ENCODE measurements around the gene SAMD11.

The SAMD11 gene

DNA sequence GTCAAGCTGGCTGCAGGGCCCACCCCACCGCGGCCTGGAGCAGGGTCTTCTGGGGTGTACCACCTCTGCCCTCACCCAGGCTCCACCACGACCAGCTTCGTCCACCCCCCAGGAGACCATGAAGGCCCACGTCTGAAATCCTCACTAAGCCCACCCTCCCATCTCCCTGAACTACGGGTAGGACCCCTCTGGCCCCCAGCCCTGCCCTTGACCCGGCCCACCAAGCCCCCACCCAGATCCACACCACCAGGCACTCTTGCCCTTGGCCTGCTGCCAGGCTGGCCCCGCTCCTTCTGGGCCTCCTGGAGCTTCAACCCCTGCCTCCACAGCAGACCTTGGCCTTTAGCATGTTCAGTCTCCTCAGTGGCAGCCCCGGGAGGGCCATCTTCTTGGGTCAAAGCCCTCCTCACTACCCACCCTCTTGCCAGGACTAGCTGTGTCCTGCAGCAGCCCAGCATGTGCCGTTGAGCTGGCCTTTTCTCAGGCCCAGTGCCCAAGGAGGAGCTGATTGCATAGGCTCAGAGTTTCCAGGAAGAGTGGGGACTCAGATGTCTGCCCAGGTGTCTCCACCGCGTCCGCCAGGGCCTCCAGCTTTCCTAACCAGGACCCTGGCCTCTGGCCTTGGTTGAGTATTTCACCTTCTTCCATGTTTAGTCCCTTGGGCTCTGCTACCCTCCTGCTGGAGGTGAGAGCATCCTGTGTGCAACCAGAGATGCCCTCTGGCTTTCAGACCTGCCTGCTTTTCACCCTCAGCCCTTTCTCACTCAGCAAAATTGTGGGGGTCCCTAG, 17.7 kb upstream of the SAMD11 start:
- no peak for DNase-seq

DNA sequence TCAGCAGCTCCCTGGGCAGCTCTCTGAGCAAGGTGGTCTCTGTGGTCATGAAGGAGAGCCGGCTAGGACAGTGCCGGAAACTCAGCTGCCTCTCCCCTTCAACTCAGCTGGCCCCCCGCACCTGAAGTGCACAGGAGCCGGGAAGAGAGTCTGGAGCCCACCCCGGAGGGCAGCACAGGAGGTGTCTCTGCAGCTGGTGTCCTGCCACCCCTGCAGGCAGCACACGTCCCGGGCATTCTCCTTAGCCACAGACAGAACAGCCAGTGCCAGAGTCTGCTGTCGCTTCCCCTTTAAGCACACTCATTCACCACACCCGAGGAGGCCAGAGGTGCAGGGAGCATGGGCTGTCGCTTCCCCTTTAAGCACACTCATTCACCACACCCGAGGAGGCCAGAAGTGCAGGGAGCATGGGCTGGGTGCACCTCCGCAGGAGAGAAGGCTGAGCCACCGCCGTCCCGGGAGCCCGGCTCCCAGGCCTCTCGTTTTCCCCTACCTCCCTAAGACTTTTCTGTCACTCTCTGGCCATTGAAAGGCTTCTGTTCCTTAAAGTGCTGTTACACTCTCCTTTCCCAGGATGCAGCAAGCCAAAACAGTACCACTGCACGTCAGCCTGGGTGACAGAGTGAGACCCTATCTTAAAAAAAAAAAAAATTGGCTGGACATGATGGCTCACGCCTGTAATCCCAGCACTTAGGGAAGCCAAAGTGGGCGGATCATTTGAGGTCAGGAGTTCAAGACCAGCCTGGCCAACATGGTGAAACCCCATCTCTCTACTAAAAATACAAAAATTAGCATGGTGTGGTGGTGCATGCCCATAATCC, 16.9 kb upstream of the SAMD11 start:
- peak; percentile 70 for DNase-seq

DNA sequence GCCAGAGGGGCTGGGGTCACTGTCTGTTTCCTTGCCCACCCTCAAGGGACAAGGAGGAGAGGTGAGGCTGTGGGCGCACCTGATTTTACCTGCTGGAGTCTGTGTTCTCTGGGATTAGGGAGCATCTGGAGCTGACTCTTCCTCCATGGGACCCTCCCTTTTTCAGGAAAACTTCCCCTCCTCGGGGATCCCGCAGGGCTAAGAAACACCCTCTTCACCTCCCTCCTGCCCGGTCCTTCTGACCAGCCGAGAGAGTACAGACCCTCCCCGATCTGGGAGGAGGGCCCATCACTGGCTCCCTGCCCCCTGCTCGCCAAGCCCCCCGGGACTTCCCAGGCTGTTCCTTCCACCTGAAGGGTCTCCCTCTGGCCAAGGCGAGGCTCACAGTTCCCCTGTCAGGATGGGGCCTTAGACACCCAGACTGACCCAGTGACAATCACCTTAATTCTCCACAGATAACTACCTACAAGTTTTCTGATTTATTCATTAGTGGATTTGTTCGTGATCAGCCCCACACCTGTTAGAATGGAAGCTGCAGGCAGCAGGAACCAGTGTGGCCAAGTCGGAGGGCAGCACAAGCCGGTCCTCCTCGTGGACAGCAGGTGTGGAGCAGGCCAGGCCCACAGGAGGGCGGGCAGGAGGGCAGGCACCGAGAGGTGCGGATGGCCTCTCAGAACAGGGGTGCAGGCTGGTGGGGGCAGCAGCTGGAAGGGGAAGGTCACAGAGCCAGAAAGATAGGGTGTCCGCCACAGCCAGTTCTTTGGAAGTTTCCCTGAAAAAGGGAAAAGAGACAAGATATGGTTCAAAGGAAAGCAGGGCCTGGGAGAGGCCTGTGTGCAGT, 15.9 kb upstream of the SAMD11 start:
- DNase-seq, result no peak

DNA sequence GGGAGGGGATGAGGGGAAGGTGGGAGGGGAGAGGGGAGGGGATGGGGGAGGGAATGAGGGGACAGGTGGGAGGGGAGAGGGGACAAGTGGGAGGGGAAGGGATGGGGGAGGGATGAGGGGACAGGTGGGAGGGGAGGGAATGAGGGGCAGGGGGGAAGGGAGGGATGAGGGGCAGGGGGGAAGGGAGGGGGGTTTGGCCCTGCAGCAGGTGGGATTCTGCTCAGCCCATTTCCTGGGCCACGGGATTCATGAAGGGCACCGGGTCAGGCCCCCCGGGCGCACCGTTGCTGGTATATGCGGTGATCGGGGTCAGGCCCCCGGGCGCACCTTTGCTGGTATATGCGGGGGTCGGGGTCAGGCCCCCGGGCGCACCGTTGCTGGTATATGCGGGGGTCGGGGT, 15.1 kb upstream of the SAMD11 start:
- DNase-seq, result no peak

DNA sequence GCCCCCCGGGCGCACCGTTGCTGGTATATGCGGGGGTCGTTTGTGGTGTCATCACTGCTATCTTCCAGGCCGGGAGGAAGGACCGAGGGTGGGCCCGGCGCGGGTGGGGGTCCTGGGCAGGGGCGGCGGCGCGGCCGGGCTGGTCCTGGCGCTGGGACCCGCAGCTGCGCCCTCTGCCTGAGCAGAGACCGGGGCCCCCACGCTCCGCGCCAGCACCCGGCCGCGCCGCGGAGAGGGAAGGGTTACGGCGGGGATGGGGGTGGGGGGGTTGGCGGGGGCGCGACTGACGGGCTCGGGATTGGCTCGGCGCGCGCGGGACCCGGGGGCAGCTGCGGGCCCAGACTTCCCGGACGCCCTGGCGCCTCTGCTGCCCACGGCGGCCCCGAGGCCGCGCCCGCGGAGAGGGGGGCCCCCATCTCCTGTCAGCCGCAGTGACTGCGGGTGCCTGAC, 13.8 kb upstream of the SAMD11 start:
- DNase-seq, result no peak

- no peak for DNase-seq
These were observed 13.3 kb upstream of the SAMD11 start for GRCh38 chr1:910311-910880.

GRCh38 chr1:910881-911721, 12.6 kb upstream of the SAMD11 start:
- DNase-seq, result peak; percentile 58

DNA sequence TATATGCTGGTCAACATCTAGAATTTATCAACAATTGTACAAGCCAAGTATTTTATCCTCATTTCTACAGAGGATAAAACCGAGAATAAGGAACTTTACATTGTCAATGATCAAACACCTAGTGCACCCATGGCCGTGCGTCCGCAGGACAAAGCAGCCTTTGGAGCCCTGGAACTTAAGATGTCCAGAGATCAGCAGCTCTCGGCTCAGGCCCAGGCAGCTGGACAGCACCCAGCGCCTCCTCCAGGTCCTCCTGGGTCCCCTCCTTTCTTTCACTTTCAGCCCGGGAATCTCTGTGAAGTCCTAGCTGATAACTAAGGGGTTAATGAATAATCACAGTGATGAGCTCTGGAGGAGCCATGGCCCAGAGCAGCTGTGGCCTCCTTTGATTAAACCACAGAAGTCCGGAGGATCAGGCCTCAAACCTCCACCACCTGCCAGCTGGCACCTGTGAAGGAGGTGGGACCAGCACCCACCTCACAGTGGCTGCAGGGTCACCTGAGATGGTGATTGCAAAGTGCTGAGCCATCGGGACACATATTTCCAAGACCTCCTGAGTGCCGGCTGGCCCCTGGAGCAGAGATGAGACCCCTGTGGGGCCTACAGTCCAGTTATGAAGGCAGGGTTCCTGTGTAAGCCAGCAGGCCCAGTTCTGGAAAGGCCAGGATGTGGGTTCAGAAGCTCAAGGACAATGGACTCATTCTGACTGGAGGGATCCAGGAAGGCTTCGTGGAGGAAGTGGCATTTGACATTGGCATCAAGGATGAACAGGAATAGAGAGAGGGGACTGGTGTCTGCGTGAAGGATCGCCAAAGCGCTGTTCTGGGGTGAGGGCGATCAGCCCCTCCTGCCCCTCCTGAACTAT, 11.6 kb upstream of the SAMD11 start:
- no peak for DNase-seq

- DNase-seq, result no peak
These were observed 10.9 kb upstream of the SAMD11 start for GRCh38 chr1:912740-913301.

- DNase-seq, result no peak
These were observed 10.1 kb upstream of the SAMD11 start for GRCh38 chr1:913491-914130.

DNA sequence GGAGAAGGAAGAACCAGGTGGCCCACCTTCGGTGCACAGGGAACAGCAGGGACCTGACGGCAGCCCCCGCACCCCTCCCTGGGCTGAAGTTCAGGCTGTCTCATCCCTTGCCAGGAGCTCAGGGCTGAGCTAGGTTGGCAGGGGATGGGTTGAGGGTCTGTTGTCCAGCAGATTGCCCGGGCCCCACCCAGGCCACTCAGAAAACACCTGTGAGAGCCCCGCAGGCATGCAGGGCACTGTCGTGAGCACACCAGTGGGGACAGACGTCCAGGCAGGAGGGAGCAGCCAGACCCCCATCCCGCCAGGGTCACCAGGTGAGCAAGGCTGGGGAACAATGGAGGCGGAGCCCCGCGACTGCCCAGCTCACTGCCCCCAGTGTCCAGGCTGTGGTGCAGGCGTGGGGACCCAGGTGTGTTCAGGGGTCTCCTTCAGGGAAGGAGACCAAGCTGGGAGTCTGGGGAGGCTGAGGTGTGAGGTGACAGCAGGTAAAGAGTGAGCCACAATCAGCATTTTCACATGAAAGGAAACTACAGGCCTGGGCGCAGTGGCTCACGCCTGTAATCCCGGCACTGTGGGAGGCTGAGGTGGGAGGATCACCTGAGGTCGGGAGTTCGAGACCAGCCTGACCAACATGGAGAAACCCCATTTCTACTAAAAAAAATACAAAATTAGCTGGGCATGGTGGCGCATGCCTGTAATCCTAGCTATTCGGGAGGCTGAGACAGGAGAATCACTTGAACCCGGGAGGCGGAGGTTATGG, 9.4 kb upstream of the SAMD11 start:
- DNase-seq, result no peak

DNA sequence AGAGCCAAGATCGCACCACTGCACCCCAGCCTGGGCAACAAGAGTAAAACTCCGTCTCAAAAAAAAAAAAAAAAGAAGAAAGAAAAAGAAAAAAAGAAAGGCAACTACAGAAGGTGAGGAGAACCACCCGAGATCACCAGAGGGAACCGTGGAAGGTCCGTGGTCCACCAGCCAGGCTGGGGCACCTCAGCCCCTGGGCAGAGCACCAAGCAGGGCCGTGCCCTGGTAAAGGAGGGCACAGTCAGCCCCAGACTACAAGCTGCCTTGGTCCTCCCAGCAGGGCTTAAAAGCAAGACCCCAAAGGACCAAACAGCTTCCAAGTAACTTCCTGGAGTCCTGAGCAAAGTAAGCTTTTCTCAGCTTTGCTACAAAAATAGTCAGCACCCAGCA, 8.8 kb upstream of the SAMD11 start:
- DNase-seq, result no peak

- DNase-seq, result no peak
These were observed 8.2 kb upstream of the SAMD11 start for GRCh38 chr1:915295-916172.

- peak; percentile 18 for DNase-seq
These were observed 7.3 kb upstream of the SAMD11 start for GRCh38 chr1:916173-917075.

GRCh38 chr1:917076-917459, 6.7 kb upstream of the SAMD11 start:
- DNase-seq, result no peak

DNA sequence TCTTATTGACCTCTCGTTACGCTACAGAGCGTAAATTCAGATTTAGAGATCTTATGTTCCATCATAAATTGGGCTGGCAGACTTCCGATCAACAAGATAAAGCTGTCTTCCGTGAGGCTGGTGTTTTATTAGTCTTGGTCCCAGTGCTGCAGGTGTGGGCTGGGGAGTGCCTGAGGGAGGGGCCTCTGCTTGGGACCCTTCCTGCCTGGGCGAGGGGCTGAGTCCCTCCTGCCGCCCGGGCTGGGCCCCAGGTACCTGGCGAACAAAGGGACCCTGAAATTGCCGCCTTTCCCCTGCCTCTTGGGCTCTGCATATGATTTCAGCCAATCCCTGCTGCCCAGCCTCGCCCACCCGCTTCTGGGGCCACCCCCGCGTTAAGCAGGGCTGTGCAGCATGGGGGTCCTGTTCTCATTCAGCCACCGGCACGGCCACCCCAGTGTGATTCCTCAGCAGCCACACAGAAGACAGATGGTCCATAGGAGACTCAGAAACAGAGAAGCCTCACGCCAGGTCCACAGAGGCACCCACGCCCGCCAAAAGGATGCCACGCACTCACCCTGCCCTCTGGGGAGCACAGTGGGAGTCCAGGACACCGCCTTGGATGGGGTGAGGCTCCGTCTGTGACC, 6.1 kb upstream of the SAMD11 start:
- no peak for DNase-seq

DNA sequence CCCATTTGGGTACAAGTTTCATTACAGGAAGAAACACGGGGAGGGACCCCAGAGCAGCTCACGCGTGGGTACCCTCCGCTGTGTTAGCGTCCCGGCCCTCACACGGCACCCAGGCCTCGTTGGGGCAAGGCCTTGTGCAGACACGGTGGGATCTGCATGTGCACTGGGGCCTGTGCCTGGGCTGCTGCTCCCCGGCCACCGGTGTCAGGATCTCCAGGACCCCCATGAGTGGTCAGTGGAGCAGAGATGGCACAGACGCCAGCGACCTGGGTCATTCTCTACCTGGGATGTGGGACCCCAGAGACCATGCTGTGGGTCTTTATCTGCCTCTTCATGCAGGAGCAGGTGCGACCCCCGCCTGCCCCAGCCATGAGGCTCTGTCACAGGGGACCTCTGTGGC, 5.4 kb upstream of the SAMD11 start:
- no peak for DNase-seq

Measured in hematopoietic multipotent progenitor cell treated with erythropoietin and hydrocortisone succinate and interleukin-3 and kit ligand, for 8 days (in vitro differentiated cells).